ENCODE results near the gene CHAT.

- TF ChIP-seq CTCF (IDR thresholded peaks at IDR 0.05 in 8 of 11, conservative IDR thresholded peaks at IDR 0.05 in 3 of 11) (no peak), POLR2A (IDR thresholded peaks at IDR 0.05) (no peak)
These were observed 10.8 kb downstream of the CHAT start for GRCh38 chr10:49624629-49625028.

Data from spleen (tissue), 7 donors.